Keratinocyte (primary cell): ENCODE data around the gene POC5. TPM values are rescaled to one million over a fixed set of nuclear protein-coding genes. Genes with fewer than 3 reads are reported as not detected.

ENCODE experiments used
- DNase-seq: peaks from one replicate; pipeline ENCODE4 v3.0.0-alpha.2; 2011; ENCODE audit warnings: low read depth, missing footprints, low spot score
- FAIRE-seq: peaks from 2 replicates; lab custom pipeline; 2011; peaks lifted over from hg19 to GRCh38; lab: Jason Lieb, UNC
- H2AFZ ChIP-seq: 2 replicates; pipeline ENCODE4 v1.6.0; 2012; ENCODE audit warnings: low read length, control low read depth, inconsistent platforms; ENCODE audit not compliant: control insufficient read depth
- H3K27ac ChIP-seq: 2 replicates; pipeline ENCODE4 v1.5.1; 2011; ENCODE audit warnings: low read length; ENCODE audit not compliant: control insufficient read depth, insufficient read depth
- H3K27me3 ChIP-seq: 3 replicates; pipeline ENCODE4 v1.6.0; 2011; ENCODE audit warnings: low read length; ENCODE audit not compliant: control insufficient read depth, insufficient read depth; ENCODE audit errors: extremely low read depth
- H3K36me3 ChIP-seq, 2 experiments: 2 replicates in 1 of 2; 3 replicates in 1 of 2; pipeline ENCODE4 v1.5.1; 2011; ENCODE audit warnings: low read length in 2 of 2, mild to moderate bottlenecking in 1 of 2; ENCODE audit not compliant: control insufficient read depth in 2 of 2, insufficient read depth in 2 of 2; ENCODE audit errors: extremely low read depth in 1 of 2
- H3K4me1 ChIP-seq: 3 replicates; pipeline ENCODE4 v1.5.1; 2011; ENCODE audit warnings: low read length; ENCODE audit not compliant: control insufficient read depth, insufficient read depth; ENCODE audit errors: extremely low read depth
- H3K4me2 ChIP-seq: 3 replicates; pipeline ENCODE4 v1.6.0; 2011; ENCODE audit warnings: low read depth, low read length; ENCODE audit not compliant: control insufficient read depth, insufficient read depth; ENCODE audit errors: extremely low read depth
- H3K4me3 ChIP-seq, 3 experiments: fragments of 200-600 bp in 1 of 3; sonication (generic) in 1 of 3; 2 replicates in 2 of 3; 3 replicates in 1 of 3; pipeline ENCODE4 v1.5.1; 2011 to 2016; ENCODE audit warnings: low read length in 3 of 3, mild to moderate bottlenecking in 3 of 3, control low read depth in 2 of 3, inconsistent platforms in 1 of 3, low read depth in 1 of 3, mixed read lengths in 1 of 3, mixed run types in 1 of 3, moderate library complexity in 1 of 3; ENCODE audit not compliant: control insufficient read depth in 2 of 3, insufficient read depth in 2 of 3; ENCODE audit errors: extremely low read depth in 1 of 3
- H3K79me2 ChIP-seq: 2 replicates; pipeline ENCODE4 v1.6.0; 2012; ENCODE audit warnings: low read length; ENCODE audit not compliant: control insufficient read depth, insufficient read depth
- H3K9ac ChIP-seq: 3 replicates; pipeline ENCODE4 v1.6.0; 2011; ENCODE audit warnings: low read length; ENCODE audit not compliant: control insufficient read depth, insufficient read depth; ENCODE audit errors: extremely low read depth
- H3K9me1 ChIP-seq: 3 replicates; pipeline ENCODE4 v1.6.0; 2011; ENCODE audit warnings: low read length; ENCODE audit not compliant: control insufficient read depth, insufficient read depth; ENCODE audit errors: extremely low read depth
- H3K9me3 ChIP-seq: 2 replicates; pipeline ENCODE4 v1.5.1; 2012; ENCODE audit warnings: low read depth, low read length; ENCODE audit not compliant: control insufficient read depth
- H4K20me1 ChIP-seq: 3 replicates; pipeline ENCODE4 v1.6.0; 2011; ENCODE audit warnings: low read length; ENCODE audit not compliant: control insufficient read depth, insufficient read depth; ENCODE audit errors: extremely low read depth
- CTCF ChIP-seq, 3 experiments: IDR thresholded peaks in 1 of 3; conservative IDR thresholded peaks in 1 of 3; optimal IDR thresholded peaks in 1 of 3; 2 replicates in 2 of 3; 3 replicates in 1 of 3; pipeline versions ENCODE3 to v1.5.1; 2011; ENCODE audit warnings: low read length in 3 of 3, mild to moderate bottlenecking in 3 of 3, moderate library complexity in 2 of 3, control low read depth in 1 of 3, inconsistent platforms in 1 of 3; ENCODE audit not compliant: insufficient read depth in 2 of 3; ENCODE audit errors: extremely low read depth in 1 of 3
- EZH2 ChIP-seq: IDR thresholded peaks from one replicate; pipeline ENCODE4 v1.6.1; 2012; ENCODE audit warnings: inconsistent platforms, mild to moderate bottlenecking, low read length, moderate library complexity
- dilution Hi-C: fragments of 300-500 bp; cut with MboI; formaldehyde crosslinking; loops from one replicate; pipeline ENCODE4 v1.7.0; 2020; ENCODE audit warnings: low sequenced_read_pairs; ENCODE audit not compliant: extremely low pct_ligation_motif_present
- polyA plus RNA-seq, 5 experiments: library from polyadenylated mRNA; depleted of rRNA in 3 of 5; stranded (reverse) in 3 of 5; stranded (forward) in 1 of 5; unstranded in 1 of 5; fragments of >200 nt; gene quantifications; 1 replicate in 1 of 5; 2 replicates in 3 of 5; 3 replicates in 1 of 5; pipeline versions ENCODE4 v1.2.1 to v1.2.3, GENCODE V29; 2011 to 2012; ENCODE audit warnings: missing spikeins in 2 of 5, low read depth in 1 of 5, low replicate concordance in 1 of 5

POC5 gene
- polyA plus RNA-seq, 1 donor (not counting 4 experiments of a cell fraction or from before 2014, with no cell fraction given): 10.4 TPM

GRCh38 chr5:75716715-75717081 is 539 bp downstream of the POC5 start:
- Histone ChIP-seq H3K4me2 (peak overlapping the region; percentile 92), H3K27ac (peak overlapping the region; percentile 72), H3K36me3 (peaks cover 0 to 3% of the 10 kb centered on the region in 2 experiments), H3K79me2 (peaks cover 26% of the 10 kb centered on the region), H3K27me3 (no peaks in the 10 kb centered on the region), H2AFZ (peak overlapping the region; percentile 87), H3K4me1 (peaks cover 11% of the 10 kb centered on the region), H3K4me3 (peak overlapping the region; percentile 66 to 92 (median 87)), H3K9me1 (no peaks in the 10 kb centered on the region), H3K9ac (peak overlapping the region; percentile 75), H3K9me3 (no peaks in the 10 kb centered on the region), H4K20me1 (no peaks in the 10 kb centered on the region)
- FAIRE-seq (no peak), DNase-seq (no peak)
- TF ChIP-seq CTCF (optimal IDR thresholded peaks at IDR 0.05 in 1 of 3, IDR thresholded peaks at IDR 0.05 in 1 of 3, conservative IDR thresholded peaks at IDR 0.05 in 1 of 3; ENCODE audit: extremely low read depth in 1 of 3, insufficient read depth in 2 of 3, low read length in 3 of 3) (no peak), EZH2 (no peak)
- dilution Hi-C loops: no loop called here

GRCh38 chr5:75712091-75712490 is 5.1 kb downstream of the POC5 start:
- Histone ChIP-seq H3K9me1 (no peaks in the 10 kb centered on the region), H3K4me1 (peaks cover 11% of the 10 kb centered on the region), H3K27ac (no peak overlapping the region), H2AFZ (no peak overlapping the region), H3K36me3 (peaks cover 0 to 3% of the 10 kb centered on the region in 2 experiments), H3K9ac (no peak overlapping the region), H3K27me3 (no peaks in the 10 kb centered on the region), H3K4me2 (no peak overlapping the region), H4K20me1 (no peaks in the 10 kb centered on the region), H3K79me2 (peaks cover 26% of the 10 kb centered on the region), H3K4me3 (no peak overlapping the region), H3K9me3 (no peaks in the 10 kb centered on the region)
- FAIRE-seq: no peak
- dilution Hi-C loops: no loop called here
- no peak for DNase-seq
- no peak for TF ChIP-seq CTCF (optimal IDR thresholded peaks at IDR 0.05 in 1 of 3, IDR thresholded peaks at IDR 0.05 in 1 of 3, conservative IDR thresholded peaks at IDR 0.05 in 1 of 3; ENCODE audit: extremely low read depth in 1 of 3, insufficient read depth in 2 of 3, low read length in 3 of 3)
- TF ChIP-seq EZH2: no peak
